ENCODE results near the gene MAP7D2. TPM values are rescaled to one million over a fixed set of nuclear protein-coding genes. Genes with fewer than 3 reads are reported as not detected.

Gene MAP7D2
- total and polyA plus RNA-seq, 4 donors: 0.37 to 0.75 (median 0.57) TPM

- Histone ChIP-seq H3K27me3 (ENCODE audit: control insufficient read depth in 3 of 3, insufficient read depth in 3 of 3, low read length in 2 of 3) (peaks cover 0 to 8% (median 3%) of the 10 kb centered on the region in 3 donors), H3K36me3 (ENCODE audit: control insufficient read depth in 4 of 4, insufficient read depth in 4 of 4, low read length in 4 of 4) (peaks cover 0 to 24% (median 15%) of the 10 kb centered on the region in 4 donors), H3K27ac (ENCODE audit: low read depth in 1 of 2, low read length in 1 of 2) (no peak overlapping the region), H3K4me3 (no peak overlapping the region), H3K9ac (ENCODE audit: insufficient read depth in 1 of 2, low read length in 2 of 2) (peak overlapping the region in 1 of 2 donors; percentile 96), H3K4me1 (ENCODE audit: control insufficient read depth in 5 of 5, insufficient read depth in 5 of 5, low read length in 5 of 5) (peaks cover 0 to 19% (median 5%) of the 10 kb centered on the region in 5 donors), H3K9me3 (ENCODE audit: control insufficient read depth in 4 of 4, insufficient read depth in 3 of 4, low read length in 3 of 4) (no peaks in the 10 kb centered on the region)
- DNase-seq (peak in 2 of 3 donors; percentile 57 to 73), ATAC-seq (ENCODE audit: insufficient read depth, low FRiP score) (no peak)
- WGBS, 2 donors: 68 to 71% methylated on average over 2 of the region's 2 CpGs
- no peak for TF ChIP-seq CTCF (IDR thresholded peaks at IDR 0.05; ENCODE audit: control extremely low read depth, extremely low read depth)
Measured at GRCh38 chrX:20139966-20140365, 23.3 kb upstream of the MAP7D2 start.

GRCh38 chrX:20135944-20136343 lies 19.2 kb upstream of the MAP7D2 start:
- DNase-seq (no peak), ATAC-seq (ENCODE audit: insufficient read depth, low FRiP score) (no peak)
- Histone ChIP-seq H3K9ac (ENCODE audit: insufficient read depth in 1 of 2, low read length in 2 of 2) (no peak overlapping the region), H3K27me3 (ENCODE audit: control insufficient read depth in 3 of 3, insufficient read depth in 3 of 3, low read length in 2 of 3) (peaks cover 0 to 3% (median 0%) of the 10 kb centered on the region in 3 donors), H3K4me1 (ENCODE audit: control insufficient read depth in 5 of 5, insufficient read depth in 5 of 5, low read length in 5 of 5) (peaks cover 0 to 19% (median 5%) of the 10 kb centered on the region in 5 donors), H3K9me3 (ENCODE audit: control insufficient read depth in 4 of 4, insufficient read depth in 3 of 4, low read length in 3 of 4) (no peaks in the 10 kb centered on the region), H3K36me3 (ENCODE audit: control insufficient read depth in 4 of 4, insufficient read depth in 4 of 4, low read length in 4 of 4) (peaks cover 9 to 50% (median 20%) of the 10 kb centered on the region in 4 donors), H3K27ac (ENCODE audit: low read depth in 1 of 2, low read length in 1 of 2) (no peak overlapping the region), H3K4me3 (no peak overlapping the region)
- 82 to 89% methylated on average over 5 of the region's 5 CpGs for WGBS, 2 donors
- TF ChIP-seq CTCF (IDR thresholded peaks at IDR 0.05; ENCODE audit: control extremely low read depth, extremely low read depth): no peak

- WGBS, 2 donors: 87 to 94% methylated on average over 1 of the region's 1 CpG
- Histone ChIP-seq H3K36me3 (ENCODE audit: control insufficient read depth in 4 of 4, insufficient read depth in 4 of 4, low read length in 4 of 4) (peaks cover 9 to 52% (median 17%) of the 10 kb centered on the region in 4 donors), H3K27me3 (ENCODE audit: control insufficient read depth in 3 of 3, insufficient read depth in 3 of 3, low read length in 2 of 3) (peaks cover 0 to 3% (median 0%) of the 10 kb centered on the region in 3 donors), H3K4me1 (ENCODE audit: control insufficient read depth in 5 of 5, insufficient read depth in 5 of 5, low read length in 5 of 5) (peaks cover 0 to 3% (median 0%) of the 10 kb centered on the region in 5 donors), H3K9me3 (ENCODE audit: control insufficient read depth in 4 of 4, insufficient read depth in 3 of 4, low read length in 3 of 4) (no peaks in the 10 kb centered on the region), H3K27ac (ENCODE audit: low read depth in 1 of 2, low read length in 1 of 2) (no peak overlapping the region), H3K9ac (ENCODE audit: insufficient read depth in 1 of 2, low read length in 2 of 2) (no peak overlapping the region), H3K4me3 (no peak overlapping the region)
- no peak for TF ChIP-seq CTCF (IDR thresholded peaks at IDR 0.05; ENCODE audit: control extremely low read depth, extremely low read depth)
- no peak for DNase-seq
- no peak for ATAC-seq (ENCODE audit: insufficient read depth, low FRiP score)
Measured at GRCh38 chrX:20132666-20133065, 16.0 kb upstream of the MAP7D2 start.

- Histone ChIP-seq H3K27ac (ENCODE audit: low read depth in 1 of 2, low read length in 1 of 2) (no peak overlapping the region), H3K4me3 (no peak overlapping the region), H3K36me3 (ENCODE audit: control insufficient read depth in 4 of 4, insufficient read depth in 4 of 4, low read length in 4 of 4) (peaks cover 8 to 41% (median 12%) of the 10 kb centered on the region in 4 donors), H3K27me3 (ENCODE audit: control insufficient read depth in 3 of 3, insufficient read depth in 3 of 3, low read length in 2 of 3) (no peaks in the 10 kb centered on the region), H3K9me3 (ENCODE audit: control insufficient read depth in 4 of 4, insufficient read depth in 3 of 4, low read length in 3 of 4) (no peaks in the 10 kb centered on the region), H3K9ac (ENCODE audit: insufficient read depth in 1 of 2, low read length in 2 of 2) (no peak overlapping the region), H3K4me1 (ENCODE audit: control insufficient read depth in 5 of 5, insufficient read depth in 5 of 5, low read length in 5 of 5) (no peaks in the 10 kb centered on the region)
- no peak for ATAC-seq (ENCODE audit: insufficient read depth, low FRiP score)
- no peak for DNase-seq
- 95 to 96% methylated on average over 1 of the region's 1 CpG for WGBS, 2 donors
- TF ChIP-seq CTCF (IDR thresholded peaks at IDR 0.05; ENCODE audit: control extremely low read depth, extremely low read depth): no peak
Measured at GRCh38 chrX:20130357-20130756, 13.7 kb upstream of the MAP7D2 start.

Data from lung (tissue), 12 donors.